GM12875 (cell line): Measurements from ENCODE around the gene GCHFR.
A peak's percentile ranks its signal among the peaks of the same experiment; 100 is the strongest.

Experiments
- H3K4me3 ChIP-seq: one replicate; pipeline ENCODE4 v1.5.1; 2011; ENCODE audit warnings: low read depth, low read length, control low read depth
- CTCF ChIP-seq: IDR thresholded peaks from 2 replicates; pipeline ENCODE4 v1.5.1; 2011; ENCODE audit warnings: low read depth, mild to moderate bottlenecking, control low read depth, inconsistent platforms, low read length, moderate library complexity, borderline replicate concordance; ENCODE audit not compliant: insufficient read depth

GCHFR gene

GRCh38 chr15:40770147-40770721 lies 6.4 kb downstream of the GCHFR start:
- H3K4me3 ChIP-seq: peak overlapping the region; percentile 26
- TF ChIP-seq CTCF: no peak

GRCh38 chr15:40771242-40771641 lies 7.4 kb downstream of the GCHFR start:
- no peak for TF ChIP-seq CTCF
- H3K4me3 ChIP-seq: no peak overlapping the region

- TF ChIP-seq CTCF: no peak
- H3K4me3 ChIP-seq: no peak overlapping the region
Observed at GRCh38 chr15:40772014-40772413, 8.1 kb downstream of the GCHFR start.

GRCh38 chr15:40773496-40773895 lies 9.6 kb downstream of the GCHFR start:
- no peak overlapping the region for H3K4me3 ChIP-seq
- no peak for TF ChIP-seq CTCF

GRCh38 chr15:40773902-40774301 lies 10.0 kb downstream of the GCHFR start:
- TF ChIP-seq CTCF: no peak

GRCh38 chr15:40775007-40775406 lies 11.1 kb downstream of the GCHFR start:
- no peak for TF ChIP-seq CTCF
- no peak overlapping the region for H3K4me3 ChIP-seq

More at GRCh38 chr15:40773902-40774301, 10.0 kb downstream of the GCHFR start:
- no peak overlapping the region for H3K4me3 ChIP-seq

GRCh38 chr15:40775740-40776536 lies 12.1 kb downstream of the GCHFR start:
- TF ChIP-seq CTCF: no peak
- no peak overlapping the region for H3K4me3 ChIP-seq
